Large intestine (tissue), 12 donors: ENCODE measurements around the gene HEATR3. TPM values are rescaled to one million over a fixed set of nuclear protein-coding genes. Genes with fewer than 3 reads are reported as not detected.
A peak's percentile ranks its signal among the peaks of the same experiment; 100 is the strongest.

ENCODE experiments used
- DNase-seq, 2 donors: peaks; one replicate each; pipeline versions ENCODE4 v3.0.0 to v3.0.0-alpha.2; 2013
- H3K27ac ChIP-seq: one replicate; pipeline ENCODE4 v1.5.1; 2013; ENCODE audit warnings: low read length
- H3K27me3 ChIP-seq: 2 replicates; pipeline ENCODE4 v1.6.1; 2013; ENCODE audit warnings: low read length; ENCODE audit not compliant: control insufficient read depth, insufficient read depth
- H3K36me3 ChIP-seq: 2 replicates; pipeline ENCODE4 v1.6.1; 2013; ENCODE audit warnings: low read length; ENCODE audit not compliant: control insufficient read depth, insufficient read depth
- H3K4me1 ChIP-seq: one replicate; pipeline ENCODE4 v1.6.1; 2013; ENCODE audit warnings: low read length; ENCODE audit not compliant: control insufficient read depth, insufficient read depth
- H3K4me3 ChIP-seq: one replicate; pipeline ENCODE4 v1.5.1; 2013; ENCODE audit warnings: low read length
- H3K9me3 ChIP-seq: one replicate; pipeline ENCODE4 v1.6.1; 2013; ENCODE audit warnings: mild to moderate bottlenecking, low read depth, low read length, moderate library complexity; ENCODE audit not compliant: control insufficient read depth
- WGBS: methylation state at CpG from one replicate; pipeline ENCODE4 v1.1.5; 2013; ENCODE audit warnings: low lambda C conversion rate; ENCODE audit not compliant: insufficient coverage; 5-methylcytosine and 5-hydroxymethylcytosine counted together
- long read RNA-seq, 11 donors: transcript quantifications; one replicate each; lab custom pipeline, GENCODE V29; 2026
- polyA plus RNA-seq: library from polyadenylated mRNA; unstranded; fragments of 120-200 nt; gene quantifications from one replicate; pipeline ENCODE4 v1.2.1, GENCODE V29; 2013

Gene HEATR3
- polyA plus RNA-seq: 11.7 TPM
- long read RNA-seq, donor 1, partial matches to known transcripts: 0 of 2 reads
- long read RNA-seq, donor 1, other reads (novel, unspliced or antisense): 0 of 2 reads
- long read RNA-seq, donor 2: 0 reads
- long read RNA-seq, donor 3: 0 reads
- long read RNA-seq, donor 4: 0 reads
- long read RNA-seq, donor 5, partial matches to known transcripts: 0 of 1 reads
- long read RNA-seq, donor 5, other reads (novel, unspliced or antisense): 0 of 1 reads
- long read RNA-seq, donor 6, partial matches to known transcripts: 0 of 1 reads
- long read RNA-seq, donor 6, other reads (novel, unspliced or antisense): 0 of 1 reads
- long read RNA-seq, donor 7, partial matches to known transcripts: 0 of 1 reads
- long read RNA-seq, donor 7, other reads (novel, unspliced or antisense): 0 of 1 reads
- long read RNA-seq, donor 8, partial matches to known transcripts: 0 of 3 reads
- long read RNA-seq, donor 8, other reads (novel, unspliced or antisense): 0 of 3 reads
- long read RNA-seq, donor 9, partial matches to known transcripts: 0 of 1 reads
- long read RNA-seq, donor 9, other reads (novel, unspliced or antisense): 0 of 1 reads
- long read RNA-seq, donor 10: 0 reads
- long read RNA-seq, donor 11, partial matches to known transcripts: 0 of 1 reads
- long read RNA-seq, donor 11, other reads (novel, unspliced or antisense): 0 of 1 reads

GRCh38 chr16:50065624-50066481 lies at the start of gene HEATR3:
HEATR3 (plus strand) TSS chr16:50065970; CDS start chr16:50066132, 162 bp downstream.
- WGBS: no CpG with 5 or more reads among the region's 91 CpGs
- Histone ChIP-seq H3K27ac (peak within 1 kb of the TSS; percentile 74), H3K4me3 (peak within 1 kb of the TSS; percentile 61), H3K27me3 (no peaks in the 10 kb centered on the region), H3K9me3 (no peaks in the 10 kb centered on the region), H3K4me1 (peaks cover 4% of the 10 kb centered on the region), H3K36me3 (peaks cover 4% of the 10 kb centered on the region)
- peak; percentile 88 to 93 for DNase-seq

GRCh38 chr16:50017553-50017952 lies 48.2 kb upstream of the HEATR3 start:
- no CpG with 5 or more reads among the region's 9 CpGs for WGBS
- H3K4me1 ChIP-seq: no peaks in the 10 kb centered on the region
- H3K36me3 ChIP-seq: no peaks in the 10 kb centered on the region
- H3K9me3 ChIP-seq: no peaks in the 10 kb centered on the region
- H3K27ac ChIP-seq: no peak overlapping the region
- no peak for DNase-seq
- peaks cover 3% of the 10 kb centered on the region for H3K27me3 ChIP-seq
- H3K4me3 ChIP-seq: no peak overlapping the region

- H3K4me3 ChIP-seq: no peak overlapping the region
- DNase-seq: no peak
- no CpG with 5 or more reads among the region's 2 CpGs for WGBS
- H3K36me3 ChIP-seq: no peaks in the 10 kb centered on the region
- H3K4me1 ChIP-seq: peaks cover 1% of the 10 kb centered on the region
- no peak overlapping the region for H3K27ac ChIP-seq
- H3K27me3 ChIP-seq: peaks cover 3% of the 10 kb centered on the region
- no peaks in the 10 kb centered on the region for H3K9me3 ChIP-seq
Observed at GRCh38 chr16:50021544-50021943, 44.2 kb upstream of the HEATR3 start.

GRCh38 chr16:50023641-50024040 lies 42.1 kb upstream of the HEATR3 start:
- Histone ChIP-seq H3K27me3 (peaks cover 3% of the 10 kb centered on the region), H3K4me1 (peaks cover 3% of the 10 kb centered on the region), H3K4me3 (no peak overlapping the region), H3K36me3 (peaks cover 2% of the 10 kb centered on the region), H3K27ac (no peak overlapping the region), H3K9me3 (no peaks in the 10 kb centered on the region)
- DNase-seq: no peak
- WGBS: 20% methylated on average over 1 of the region's 4 CpGs

- no CpG with 5 or more reads among the region's 11 CpGs for WGBS
- peaks cover 3% of the 10 kb centered on the region for H3K27me3 ChIP-seq
- no peak overlapping the region for H3K27ac ChIP-seq
- no peak for DNase-seq
- no peaks in the 10 kb centered on the region for H3K9me3 ChIP-seq
- no peak overlapping the region for H3K4me3 ChIP-seq
- peaks cover 2% of the 10 kb centered on the region for H3K36me3 ChIP-seq
- H3K4me1 ChIP-seq: peaks cover 3% of the 10 kb centered on the region
Observed at GRCh38 chr16:50024207-50024606, 41.6 kb upstream of the HEATR3 start.

- no CpG with 5 or more reads among the region's 65 CpGs for WGBS
- Histone ChIP-seq H3K4me1 (peaks cover 3% of the 10 kb centered on the region), H3K27me3 (peaks cover 3% of the 10 kb centered on the region), H3K4me3 (peak within 1 kb of the TSS; percentile 92), H3K36me3 (peaks cover 2% of the 10 kb centered on the region), H3K27ac (peak within 1 kb of the TSS; percentile 77), H3K9me3 (no peaks in the 10 kb centered on the region)
- DNase-seq: peak; percentile 96 to 99
Observed at GRCh38 chr16:50024684-50025536, 40.9 kb upstream of the HEATR3 start, which contains the start of gene CNEP1R1. CNEP1R1 (plus strand) TSS chr16:50025225; CDS start chr16:50025316, 91 bp downstream.

- H3K4me3 ChIP-seq: peak overlapping the region; percentile 92
- H3K27ac ChIP-seq: peak overlapping the region; percentile 77
- 10% methylated on average over 2 of the region's 17 CpGs for WGBS
- no peaks in the 10 kb centered on the region for H3K9me3 ChIP-seq
- DNase-seq: no peak
- peaks cover 7% of the 10 kb centered on the region for H3K36me3 ChIP-seq
- peaks cover 3% of the 10 kb centered on the region for H3K4me1 ChIP-seq
- peaks cover 3% of the 10 kb centered on the region for H3K27me3 ChIP-seq
Observed at GRCh38 chr16:50025537-50025931, 40.2 kb upstream of the HEATR3 start.

- WGBS: no CpG with 5 or more reads among the region's 5 CpGs
- Histone ChIP-seq H3K27me3 (no peaks in the 10 kb centered on the region), H3K4me3 (no peak overlapping the region), H3K4me1 (peaks cover 3% of the 10 kb centered on the region), H3K9me3 (no peaks in the 10 kb centered on the region), H3K27ac (no peak overlapping the region), H3K36me3 (peaks cover 17% of the 10 kb centered on the region)
- DNase-seq: no peak
Observed at GRCh38 chr16:50027829-50028228, 37.9 kb upstream of the HEATR3 start.

GRCh38 chr16:50035468-50035992 lies 30.2 kb upstream of the HEATR3 start:
- peak; percentile 38 to 70 for DNase-seq
- Histone ChIP-seq H3K4me3 (no peak overlapping the region), H3K4me1 (peaks cover 18% of the 10 kb centered on the region), H3K27ac (peak overlapping the region; percentile 17), H3K36me3 (peaks cover 28% of the 10 kb centered on the region), H3K9me3 (no peaks in the 10 kb centered on the region), H3K27me3 (no peaks in the 10 kb centered on the region)
- WGBS: 20% methylated on average over 1 of the region's 3 CpGs
